Measurements from ENCODE around the gene SNX3.
"Not testable (repeated sequence)": the region's sequence is repeated elsewhere in the genome, so short reads cannot be mapped to it uniquely, and the experiment has no call there.

Gene SNX3

GRCh38 chr6:108260809-108261569, at the start of gene SNX3:
TSS of gene SNX3 (minus strand) at chr6:108261040. CDS start at chr6:108260921, 119 bp downstream.
- DNase-seq (ENCODE audit: low read depth in 2 of 2): peak; percentile 90 to 91

- no peak for DNase-seq (ENCODE audit: low read depth in 2 of 2)
Observed at GRCh38 chr6:108309844-108310243, 49.0 kb upstream of the SNX3 start.

GRCh38 chr6:108308641-108309040, 47.8 kb upstream of the SNX3 start:
- not testable (repeated sequence) for DNase-seq (ENCODE audit: low read depth in 2 of 2)

- DNase-seq (ENCODE audit: low read depth in 2 of 2): no peak
Observed at GRCh38 chr6:108304646-108305045, 43.8 kb upstream of the SNX3 start.

- DNase-seq (ENCODE audit: low read depth in 2 of 2): no peak
Observed at GRCh38 chr6:108302386-108302785, 41.5 kb upstream of the SNX3 start.

GRCh38 chr6:108295676-108296075, 34.8 kb upstream of the SNX3 start:
- DNase-seq (ENCODE audit: low read depth in 2 of 2): no peak

GRCh38 chr6:108294727-108295625, 34.1 kb upstream of the SNX3 start, which contains the start of gene AFG1L:
TSS of gene AFG1L (plus strand) at chr6:108295054. CDS start at chr6:108295080, 26 bp downstream.
- peak; percentile 63 to 72 for DNase-seq (ENCODE audit: low read depth in 2 of 2)

- DNase-seq (ENCODE audit: low read depth in 2 of 2): no peak
Observed at GRCh38 chr6:108294297-108294726, 33.5 kb upstream of the SNX3 start.

- no peak for DNase-seq (ENCODE audit: low read depth in 2 of 2)
Observed at GRCh38 chr6:108293527-108294296, 32.9 kb upstream of the SNX3 start.

GRCh38 chr6:108292561-108292960, 31.7 kb upstream of the SNX3 start:
- not testable (repeated sequence) for DNase-seq (ENCODE audit: low read depth in 2 of 2)

GRCh38 chr6:108291091-108291490, 30.3 kb upstream of the SNX3 start:
- no peak for DNase-seq (ENCODE audit: low read depth in 2 of 2)

- DNase-seq (ENCODE audit: low read depth in 2 of 2): no peak
Observed at GRCh38 chr6:108288742-108289141, 27.9 kb upstream of the SNX3 start.

- no peak for DNase-seq (ENCODE audit: low read depth in 2 of 2)
Observed at GRCh38 chr6:108287373-108287772, 26.5 kb upstream of the SNX3 start.

- no peak for DNase-seq (ENCODE audit: low read depth in 2 of 2)
Observed at GRCh38 chr6:108286366-108286765, 25.5 kb upstream of the SNX3 start.

- DNase-seq (ENCODE audit: low read depth in 2 of 2): no peak
Observed at GRCh38 chr6:108285381-108285780, 24.5 kb upstream of the SNX3 start.

GRCh38 chr6:108277831-108278230, 17.0 kb upstream of the SNX3 start:
- no peak for DNase-seq (ENCODE audit: low read depth in 2 of 2)

- no peak for DNase-seq (ENCODE audit: low read depth in 2 of 2)
Observed at GRCh38 chr6:108277295-108277694, 16.5 kb upstream of the SNX3 start.

- no peak for DNase-seq (ENCODE audit: low read depth in 2 of 2)
Observed at GRCh38 chr6:108275976-108276375, 15.1 kb upstream of the SNX3 start.

GRCh38 chr6:108274546-108274945, 13.7 kb upstream of the SNX3 start:
- no peak for DNase-seq (ENCODE audit: low read depth in 2 of 2)

- DNase-seq (ENCODE audit: low read depth in 2 of 2): not testable (repeated sequence)
Observed at GRCh38 chr6:108269955-108270354, 9.1 kb upstream of the SNX3 start.

GRCh38 chr6:108268845-108269244, 8.0 kb upstream of the SNX3 start:
- DNase-seq (ENCODE audit: low read depth in 2 of 2): no peak

- no peak for DNase-seq (ENCODE audit: low read depth in 2 of 2)
Observed at GRCh38 chr6:108263371-108263770, 2.5 kb upstream of the SNX3 start.
